Common myeloid progenitor, CD34-positive (primary cell): ENCODE results near the gene TLX3.

Source experiments
- CTCF ChIA-PET: fragments of 350-600 bp; sonication (Branson Sonifier 250); formaldehyde crosslinking; loops from one replicate; lab custom pipeline; 2021; ENCODE audit warnings: antibody characterized with exemption; lab: Charles Lee
- POLR2A ChIA-PET: fragments of 350-600 bp; sonication (Branson Sonifier 250); formaldehyde crosslinking; loops from one replicate; lab custom pipeline; 2021; ENCODE audit warnings: antibody characterized with exemption; lab: Charles Lee
- DNase-seq, 3 donors: peaks; one replicate each; pipeline versions ENCODE4 v3.0.0 to v3.0.0-alpha.2; 2013
- H3K27ac ChIP-seq, 2 experiments: 1 replicate in 1 of 2; 2 replicates in 1 of 2; pipeline ENCODE4 v1.7.0; 2013; ENCODE audit warnings: inconsistent platforms in 2 of 2, low read length in 2 of 2, mild to moderate bottlenecking in 2 of 2, low read depth in 1 of 2, moderate library complexity in 1 of 2; ENCODE audit not compliant: severe bottlenecking in 2 of 2, insufficient read depth in 1 of 2, poor library complexity in 1 of 2
- H3K27me3 ChIP-seq, 5 experiments: replicated peaks in 2 of 5; 1 replicate in 3 of 5; 2 replicates in 2 of 5; pipeline versions ENCODE4 v1.6.1 to v1.7.0; 2013; ENCODE audit warnings: low read length in 4 of 5, mild to moderate bottlenecking in 2 of 5, moderate library complexity in 2 of 5, inconsistent platforms in 1 of 5; ENCODE audit not compliant: insufficient read depth in 5 of 5, control insufficient read depth in 4 of 5
- H3K36me3 ChIP-seq, 4 experiments: 1 replicate in 2 of 4; 2 replicates in 2 of 4; pipeline versions ENCODE4 v1.6.1 to v1.7.0; 2013; ENCODE audit warnings: low read length in 3 of 4, control low read depth in 1 of 4, mild to moderate bottlenecking in 1 of 4; ENCODE audit not compliant: control insufficient read depth in 4 of 4, insufficient read depth in 4 of 4
- H3K4me1 ChIP-seq, 4 experiments: 1 replicate in 3 of 4; 2 replicates in 1 of 4; pipeline versions ENCODE4 v1.6.1 to v1.7.1; 2013; ENCODE audit warnings: low read length in 3 of 4, mild to moderate bottlenecking in 3 of 4, control low read depth in 1 of 4, inconsistent platforms in 1 of 4, moderate library complexity in 1 of 4; ENCODE audit not compliant: control insufficient read depth in 4 of 4, insufficient read depth in 4 of 4; ENCODE audit errors: control extremely low read depth in 1 of 4
- H3K4me3 ChIP-seq, 7 experiments: 1 replicate in 4 of 7; 2 replicates in 3 of 7; pipeline versions ENCODE4 v1.5.1 to v1.7.0; 2013; ENCODE audit warnings: mild to moderate bottlenecking in 7 of 7, low read length in 6 of 7, moderate library complexity in 6 of 7, inconsistent platforms in 2 of 7, low read depth in 2 of 7, control low read depth in 1 of 7; ENCODE audit not compliant: insufficient read depth in 4 of 7, control insufficient read depth in 1 of 7; ENCODE audit errors: extremely low read depth in 1 of 7
- H3K9me3 ChIP-seq, 5 experiments: 1 replicate in 4 of 5; 2 replicates in 1 of 5; pipeline versions ENCODE4 v1.6.1 to v1.7.1; 2013; ENCODE audit warnings: low read length in 4 of 5, mild to moderate bottlenecking in 2 of 5, inconsistent platforms in 1 of 5, low read depth in 1 of 5, moderate library complexity in 1 of 5; ENCODE audit not compliant: control insufficient read depth in 4 of 5, insufficient read depth in 2 of 5; ENCODE audit errors: control extremely low read depth in 1 of 5
- WGBS: methylation state at CpG from one replicate; pipeline ENCODE4 v1.1.5; 2013; ENCODE audit not compliant: insufficient coverage; 5-methylcytosine and 5-hydroxymethylcytosine counted together

Gene TLX3

DNA sequence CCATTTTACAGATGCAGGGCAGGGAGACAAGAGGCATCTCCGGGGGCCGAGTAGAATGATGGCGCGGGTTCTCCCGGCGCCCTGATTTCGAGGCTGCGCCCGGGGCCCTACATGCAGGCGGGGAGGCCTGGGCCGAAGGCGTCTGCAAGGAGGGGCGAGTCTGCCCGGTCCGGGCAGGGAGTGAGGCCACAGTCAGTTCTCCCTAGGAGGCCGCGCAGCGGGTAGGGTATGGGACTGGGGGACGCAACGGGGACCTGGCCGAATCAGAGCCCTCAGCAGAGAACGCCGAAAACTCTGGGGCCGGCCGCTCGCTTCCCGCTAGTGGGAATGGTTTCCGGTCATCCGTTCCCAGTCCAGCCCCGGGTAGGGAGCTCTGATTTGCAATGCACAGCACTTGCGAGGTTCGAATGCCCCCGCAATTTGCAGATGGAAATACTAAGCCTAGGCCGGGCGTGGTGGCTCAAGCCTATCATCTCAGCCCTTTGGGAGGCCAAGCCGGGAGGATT lies 6.4 kb downstream of the TLX3 start:
- ChIA-PET POLR2A (no interaction called here), CTCF (interaction anchor here (1.4 to 2.0 kb wide), 2 partner anchors 8 to 12 kb away, joined by 5 to 6 read pairs; no protein-coding TSS in a partner anchor)
- no peak for DNase-seq
- H3K27ac ChIP-seq: no peak overlapping the region
- H3K27me3 ChIP-seq: peaks cover 17 to 100% (median 58%) of the 10 kb centered on the region in 5 experiments
- H3K9me3 ChIP-seq: no peaks in the 10 kb centered on the region
- H3K4me1 ChIP-seq: peaks cover 0 to 51% (median 40%) of the 10 kb centered on the region in 4 experiments
- H3K36me3 ChIP-seq: no peaks in the 10 kb centered on the region
- no peak overlapping the region for H3K4me3 ChIP-seq
- 4% methylated on average over 33 of the region's 36 CpGs for WGBS

DNA sequence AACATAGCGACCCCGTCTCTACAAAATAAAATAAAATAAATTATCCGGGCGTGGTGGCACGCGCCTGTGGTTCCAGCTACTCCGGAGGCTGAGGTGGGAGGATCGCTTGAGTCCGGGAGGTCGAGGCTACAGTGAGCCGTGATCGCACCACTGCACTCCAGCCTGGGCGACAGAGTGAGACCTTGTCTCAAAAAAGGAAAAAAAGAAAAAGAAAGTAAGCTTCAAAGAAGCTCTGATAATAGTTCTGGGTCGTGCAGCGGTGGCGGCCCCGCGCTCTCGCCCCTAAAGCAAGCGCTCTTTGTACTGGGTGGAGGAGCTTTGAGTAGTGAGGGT lies 6.8 kb downstream of the TLX3 start:
- peaks cover 0 to 47% (median 36%) of the 10 kb centered on the region in 4 experiments for H3K4me1 ChIP-seq
- peak overlapping the region in 3 of 7 experiments; percentile 26 to 41 (median 39) for H3K4me3 ChIP-seq
- H3K36me3 ChIP-seq: no peaks in the 10 kb centered on the region
- H3K27ac ChIP-seq: no peak overlapping the region
- no peaks in the 10 kb centered on the region for H3K9me3 ChIP-seq
- POLR2A ChIA-PET: no interaction called here
- peaks cover 17 to 100% (median 56%) of the 10 kb centered on the region in 5 experiments for H3K27me3 ChIP-seq
- 8% methylated on average over 18 of the region's 20 CpGs for WGBS
- no peak for DNase-seq
- CTCF ChIA-PET: interaction anchor here (1.4 to 2.0 kb wide), 2 partner anchors 9 to 12 kb away, joined by 5 to 6 read pairs; no protein-coding TSS in a partner anchor

DNA sequence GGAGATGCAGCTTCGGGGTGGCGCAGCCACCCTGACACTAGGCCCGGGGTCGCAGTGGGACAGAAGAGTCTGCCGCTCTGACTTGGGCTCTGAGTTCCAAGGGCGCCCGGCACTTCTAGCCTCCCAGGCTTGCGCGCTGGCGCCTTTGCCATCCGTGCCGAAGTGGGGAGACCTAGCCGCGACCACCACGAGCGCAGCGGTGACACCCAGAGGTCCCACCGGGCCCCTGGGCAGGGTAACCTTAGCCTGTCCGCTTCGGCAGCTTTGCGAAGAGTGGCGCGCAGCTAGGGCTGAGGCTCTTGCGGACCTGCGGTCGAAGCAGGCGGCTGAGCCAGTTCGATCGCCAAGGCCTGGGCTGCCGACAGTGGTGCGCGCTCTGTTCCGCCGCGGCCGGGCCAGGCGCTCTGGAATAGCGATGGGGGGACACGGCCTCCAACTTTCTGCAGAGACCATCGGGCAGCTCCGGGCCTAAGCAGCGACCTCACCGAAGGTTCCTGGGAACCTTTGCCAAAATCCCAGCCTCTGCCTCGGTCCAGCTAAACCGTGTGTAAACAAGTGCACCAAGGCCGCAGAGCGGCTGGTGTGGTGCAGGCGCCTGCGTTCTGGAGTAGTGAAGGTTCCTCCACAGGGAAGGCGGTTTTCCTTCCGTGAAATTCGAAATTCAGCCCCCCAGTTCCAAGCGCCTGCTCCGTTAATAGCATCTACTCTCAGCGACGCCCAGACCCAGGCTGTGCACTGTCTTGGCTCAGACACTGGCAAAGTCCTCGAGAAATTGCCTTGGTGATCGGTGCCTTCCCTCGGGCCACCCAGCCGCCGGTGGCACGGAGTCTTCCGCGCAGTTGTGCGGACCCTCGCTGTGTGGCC lies 7.4 kb downstream of the TLX3 start:
- peak in 1 of 3 donors; percentile 47 for DNase-seq
- ChIA-PET CTCF (interaction anchor here (1.4 to 2.0 kb wide), 2 partner anchors 9 to 11 kb away, joined by 5 to 6 read pairs; no protein-coding TSS in a partner anchor), POLR2A (interaction anchor here (0.6 kb wide), 1 partner anchor 18 kb away, joined by 3 read pairs; no protein-coding TSS in a partner anchor)
- Histone ChIP-seq H3K27me3 (peaks cover 17 to 100% (median 59%) of the 10 kb centered on the region in 5 experiments), H3K4me1 (peaks cover 0 to 41% (median 30%) of the 10 kb centered on the region in 4 experiments), H3K9me3 (no peaks in the 10 kb centered on the region), H3K4me3 (peak overlapping the region in 3 of 7 experiments; percentile 26 to 41 (median 39)), H3K36me3 (no peaks in the 10 kb centered on the region), H3K27ac (no peak overlapping the region)
- WGBS: 6% methylated on average over 65 of the region's 66 CpGs

DNA sequence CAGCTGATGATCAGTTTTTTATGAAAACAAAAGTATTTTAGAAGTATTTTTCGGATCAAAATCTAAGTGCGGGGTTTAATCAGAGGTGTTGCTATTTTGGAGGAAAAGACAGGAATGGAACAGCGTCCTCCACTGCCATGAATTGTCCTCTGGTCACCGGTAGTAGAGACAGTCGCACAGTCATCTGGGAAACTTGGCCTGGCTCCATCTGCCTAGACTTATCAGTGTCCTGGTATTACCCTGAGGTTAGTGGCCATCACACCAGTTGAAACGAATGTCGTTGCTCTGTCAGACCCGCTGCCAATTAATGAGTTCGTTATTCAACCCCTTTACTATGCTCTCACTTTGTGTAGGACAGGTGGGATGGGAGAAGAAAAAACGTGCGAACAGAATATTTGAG lies 8.2 kb downstream of the TLX3 start:
- H3K27me3 ChIP-seq: peaks cover 17 to 100% (median 59%) of the 10 kb centered on the region in 5 experiments
- WGBS: 18% methylated on average over 7 of the region's 11 CpGs
- H3K4me1 ChIP-seq: peaks cover 0 to 34% (median 24%) of the 10 kb centered on the region in 4 experiments
- H3K27ac ChIP-seq: no peak overlapping the region
- ChIA-PET POLR2A (interaction anchor here (0.6 kb wide), 1 partner anchor 17 kb away, joined by 3 read pairs; no protein-coding TSS in a partner anchor), CTCF (interaction anchor here (2.0 kb wide), 1 partner anchor 10 kb away, joined by 5 read pairs; no protein-coding TSS in a partner anchor)
- H3K9me3 ChIP-seq: no peaks in the 10 kb centered on the region
- no peak for DNase-seq
- no peak overlapping the region for H3K4me3 ChIP-seq
- H3K36me3 ChIP-seq: no peaks in the 10 kb centered on the region

DNA sequence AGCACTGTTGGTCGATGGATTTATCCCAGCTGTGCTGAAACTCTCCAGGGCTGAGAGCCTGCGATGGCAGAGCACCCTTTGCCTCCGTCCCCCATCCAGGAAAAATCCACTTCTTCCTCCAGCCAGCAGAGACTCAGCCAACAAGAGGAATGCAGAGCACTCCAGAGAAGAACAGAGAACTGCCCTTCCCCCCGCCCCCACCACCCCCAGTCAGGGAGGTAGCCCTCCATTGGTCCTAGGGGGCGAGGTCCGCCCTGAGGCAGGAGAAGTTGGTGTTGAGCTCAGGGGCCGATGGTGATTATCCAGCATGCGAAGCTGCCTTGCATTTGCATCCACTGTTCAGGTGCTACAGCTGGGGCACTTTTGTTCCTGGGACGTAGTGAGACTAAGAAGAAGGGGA lies 9.0 kb downstream of the TLX3 start:
- CTCF ChIA-PET: interaction anchor here (2.6 kb wide), 1 partner anchor 15 kb away, joined by 5 read pairs; no protein-coding TSS in a partner anchor
- no peak overlapping the region for H3K4me3 ChIP-seq
- WGBS: 5% methylated on average over 6 of the region's 9 CpGs
- H3K36me3 ChIP-seq: no peaks in the 10 kb centered on the region
- DNase-seq: no peak
- peaks cover 24 to 100% (median 58%) of the 10 kb centered on the region in 5 experiments for H3K27me3 ChIP-seq
- no peak overlapping the region for H3K27ac ChIP-seq
- H3K9me3 ChIP-seq: no peaks in the 10 kb centered on the region
- POLR2A ChIA-PET: no interaction called here
- peaks cover 0 to 28% (median 18%) of the 10 kb centered on the region in 4 experiments for H3K4me1 ChIP-seq

DNA sequence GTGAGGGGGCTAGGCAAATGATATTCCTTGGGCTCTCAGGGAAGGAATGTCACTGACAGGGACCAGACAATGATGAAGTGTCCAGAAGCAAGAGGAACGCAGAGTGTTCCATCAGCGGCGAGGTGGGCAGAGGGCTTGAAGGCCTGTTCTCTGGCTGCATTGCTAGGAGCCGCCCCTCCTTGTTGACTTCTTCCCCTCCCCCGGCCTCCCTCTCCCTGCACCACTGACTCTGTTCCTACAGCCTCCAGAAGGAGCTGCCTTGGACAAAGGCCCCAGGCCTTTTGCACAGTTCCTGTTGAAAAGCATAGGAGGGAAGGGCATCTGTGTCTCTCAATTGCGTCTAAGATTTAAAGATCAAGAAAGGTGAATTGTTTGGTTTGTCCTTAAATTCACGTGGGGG lies 12.4 kb downstream of the TLX3 start:
- CTCF ChIA-PET: interaction anchor here (1.9 to 2.6 kb wide), 2 partner anchors 12 to 15 kb away, joined by 4 to 8 read pairs; no protein-coding TSS in a partner anchor
- no peaks in the 10 kb centered on the region for H3K36me3 ChIP-seq
- H3K4me1 ChIP-seq: peaks cover 0 to 5% (median 2%) of the 10 kb centered on the region in 4 experiments
- no peaks in the 10 kb centered on the region for H3K9me3 ChIP-seq
- H3K4me3 ChIP-seq: no peak overlapping the region
- WGBS: 86% methylated on average over 5 of the region's 7 CpGs
- POLR2A ChIA-PET: no interaction called here
- peaks cover 24 to 99% (median 56%) of the 10 kb centered on the region in 5 experiments for H3K27me3 ChIP-seq
- no peak overlapping the region for H3K27ac ChIP-seq
- no peak for DNase-seq
